ENCODE measurements around the gene SEC24A. TPM values are rescaled to one million over a fixed set of nuclear protein-coding genes. Genes with fewer than 3 reads are reported as not detected.
A peak's percentile ranks its signal among the peaks of the same experiment; 100 is the strongest.
"Not testable (repeated sequence)": the region's sequence is repeated elsewhere in the genome, so short reads cannot be mapped to it uniquely, and the experiment has no call there.

Gene SEC24A
- total RNA-seq, 1 donor from 2014 or later = 34.2 TPM

DNA sequence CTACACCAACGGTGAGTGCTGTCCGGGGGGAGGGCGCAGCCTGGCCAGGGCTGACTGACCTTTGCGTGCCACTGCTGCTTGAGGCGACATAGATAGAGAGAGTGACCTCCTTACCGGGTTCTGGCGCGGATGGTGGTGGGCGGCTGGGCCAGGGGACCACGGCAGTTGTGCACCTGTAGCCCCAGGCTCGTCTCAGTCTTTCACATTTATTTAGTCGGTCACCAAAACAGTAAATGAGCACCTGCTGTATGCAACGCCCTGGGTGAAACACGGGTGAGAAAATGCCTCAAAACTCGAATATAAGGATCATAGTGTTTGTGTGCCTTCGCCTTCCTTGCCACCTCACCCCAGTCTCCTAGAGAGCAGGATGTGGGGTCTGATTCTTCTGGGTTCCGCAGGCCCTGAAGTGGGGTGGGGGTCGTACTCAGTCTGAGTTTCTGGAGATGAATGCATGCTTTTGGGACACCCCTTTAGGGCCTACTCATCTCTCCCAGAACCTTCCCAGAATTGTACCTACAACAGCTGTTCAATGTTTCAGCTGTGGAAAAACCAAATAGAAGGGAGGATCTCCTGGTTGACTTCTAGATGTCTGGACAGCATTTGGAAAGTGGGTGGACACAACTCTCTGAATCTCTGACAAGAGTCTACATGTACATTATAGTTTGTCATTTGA is 714 bp downstream of the SEC24A start:
- DNase-seq (ENCODE audit: low spot score) = peak; percentile 91

DNA sequence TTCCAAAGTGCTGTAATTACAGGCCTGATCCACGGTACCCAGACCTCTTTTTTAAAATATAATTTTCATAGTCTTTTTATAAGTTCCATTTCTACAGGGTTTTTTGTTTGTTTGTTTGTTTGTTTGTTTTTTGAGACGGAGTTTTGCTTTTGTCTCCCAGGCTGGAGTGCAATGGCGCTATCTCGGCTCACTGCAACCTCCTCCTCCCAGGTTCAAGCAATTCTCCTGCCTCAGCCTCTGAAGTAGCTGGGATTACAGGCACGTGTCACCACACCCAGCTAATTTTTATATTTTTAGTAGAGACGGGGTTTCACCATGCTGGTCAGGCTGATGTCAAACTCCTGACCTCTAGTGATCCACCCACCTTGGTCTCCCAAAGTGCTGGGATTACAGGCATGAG is 2.1 kb downstream of the SEC24A start:
- not testable (repeated sequence) for DNase-seq (ENCODE audit: low spot score)

DNA sequence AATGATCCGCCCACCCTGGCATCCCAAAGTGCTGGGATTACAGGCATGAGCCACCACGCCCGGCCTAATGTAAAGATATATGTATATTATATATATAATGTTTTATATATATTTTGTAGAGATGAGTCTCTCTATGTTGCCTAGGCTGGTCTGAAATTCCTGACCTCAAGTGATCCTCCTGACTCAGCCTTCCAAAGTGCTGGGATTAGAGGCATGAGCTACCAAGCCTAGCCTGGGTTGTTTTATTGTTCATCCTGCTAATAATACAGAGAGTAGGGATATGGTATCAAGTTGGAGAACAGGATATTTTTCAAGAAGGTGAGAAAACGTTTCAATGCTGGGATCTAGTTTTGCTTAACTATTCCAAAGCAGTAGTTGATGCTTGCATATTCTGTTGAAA is 2.9 kb downstream of the SEC24A start:
- DNase-seq (ENCODE audit: low spot score) = no peak

DNA sequence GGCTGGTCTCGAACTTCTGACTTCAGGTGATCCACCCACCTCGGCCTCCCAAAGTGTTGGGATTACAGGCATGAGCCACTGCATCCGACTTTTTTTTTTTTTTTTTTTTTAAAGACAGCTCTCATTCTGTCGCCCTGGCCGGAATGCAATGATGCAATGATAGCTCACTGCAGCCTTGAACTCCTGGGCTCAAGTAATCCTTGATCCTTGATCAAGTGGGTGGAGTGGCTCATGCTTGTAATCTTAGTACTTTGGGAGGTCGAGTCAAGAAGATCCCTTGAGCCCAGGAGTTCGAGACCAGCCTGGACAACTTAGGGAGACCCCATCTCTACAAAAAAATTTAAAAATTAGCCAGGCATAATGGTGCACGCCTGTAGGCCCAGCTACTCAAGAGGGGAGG is 8.1 kb downstream of the SEC24A start:
- peak; percentile 51 for DNase-seq (ENCODE audit: low spot score)

DNA sequence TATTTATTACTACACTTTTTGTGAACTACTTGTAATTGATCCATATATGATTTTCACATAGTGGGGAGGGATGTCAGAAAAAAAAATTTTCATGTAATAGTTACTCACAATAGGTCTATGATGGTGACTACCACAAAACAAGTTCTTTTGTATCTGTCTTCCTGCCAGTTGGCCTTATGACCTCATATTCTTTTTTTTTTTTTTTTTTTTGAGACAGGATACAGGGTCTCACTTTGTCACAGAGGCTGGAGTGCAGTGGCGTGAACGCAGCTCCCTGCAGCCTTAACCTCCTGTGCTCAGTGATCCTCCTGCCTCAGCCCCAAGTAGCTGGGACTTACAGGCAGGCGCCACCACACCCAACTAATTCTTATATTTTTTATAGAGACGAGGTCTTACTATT is 10.9 kb downstream of the SEC24A start:
- peak; percentile 6 for DNase-seq (ENCODE audit: low spot score)

DNA sequence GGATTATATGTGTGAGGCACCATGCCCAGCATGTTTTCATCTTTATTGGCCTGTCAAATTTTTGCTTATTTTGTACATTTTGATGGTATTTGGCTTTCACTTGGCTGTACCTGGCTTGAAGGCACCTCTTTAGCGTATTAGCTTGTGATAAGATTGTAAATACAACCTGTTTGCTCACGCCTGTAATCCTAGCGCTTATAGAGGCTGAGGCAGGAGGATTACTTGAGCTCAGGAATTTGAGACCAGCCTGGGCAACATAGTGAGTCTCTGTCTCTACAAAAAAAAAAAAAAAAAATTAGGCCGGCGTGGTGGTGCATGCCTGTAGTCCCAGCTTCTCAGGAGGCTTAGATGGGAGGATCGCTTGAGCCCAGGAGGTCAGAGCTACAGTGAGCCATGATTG is 11.3 kb downstream of the SEC24A start:
- no peak for DNase-seq (ENCODE audit: low spot score)

DNA sequence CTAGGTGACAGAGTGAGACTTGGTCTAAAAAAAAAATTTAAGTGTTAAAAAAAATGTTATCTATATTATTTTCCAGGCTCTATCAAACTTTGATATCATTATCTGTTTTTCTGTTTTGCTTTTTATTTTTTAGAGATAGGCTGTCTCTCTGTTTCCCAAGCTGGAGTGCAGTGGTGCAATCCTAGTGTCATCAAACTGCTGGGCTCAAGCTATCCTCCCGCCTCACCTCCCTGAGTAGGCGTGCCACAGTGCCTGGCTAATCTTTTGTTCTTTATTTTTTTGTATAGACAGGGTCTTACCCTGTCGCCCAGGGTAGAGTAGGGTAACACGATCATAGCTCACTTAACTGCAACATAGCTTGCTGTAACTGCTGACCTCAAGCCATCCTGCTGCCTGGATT is 14.4 kb downstream of the SEC24A start:
- DNase-seq (ENCODE audit: low spot score) = peak; percentile 14

DNA sequence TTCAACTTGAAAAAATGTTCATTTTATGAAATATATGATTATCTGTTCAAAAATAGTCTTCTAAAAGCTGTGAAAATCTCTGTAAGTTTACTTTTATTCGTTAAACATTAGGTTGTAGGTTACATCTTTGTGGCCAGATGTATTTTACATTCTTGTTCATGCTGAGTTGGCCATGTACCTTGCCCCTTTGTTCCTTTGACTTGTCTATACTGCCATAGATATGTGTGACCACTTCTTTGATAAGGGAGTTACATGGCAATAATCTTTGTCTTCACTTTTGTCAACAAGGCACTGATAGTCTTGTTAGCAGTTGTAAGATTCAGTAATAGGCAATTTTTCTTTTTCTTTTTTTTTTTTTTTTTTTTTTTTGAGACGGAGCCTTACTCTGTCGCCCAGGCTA is 15.9 kb downstream of the SEC24A start:
- no peak for DNase-seq (ENCODE audit: low spot score)

DNA sequence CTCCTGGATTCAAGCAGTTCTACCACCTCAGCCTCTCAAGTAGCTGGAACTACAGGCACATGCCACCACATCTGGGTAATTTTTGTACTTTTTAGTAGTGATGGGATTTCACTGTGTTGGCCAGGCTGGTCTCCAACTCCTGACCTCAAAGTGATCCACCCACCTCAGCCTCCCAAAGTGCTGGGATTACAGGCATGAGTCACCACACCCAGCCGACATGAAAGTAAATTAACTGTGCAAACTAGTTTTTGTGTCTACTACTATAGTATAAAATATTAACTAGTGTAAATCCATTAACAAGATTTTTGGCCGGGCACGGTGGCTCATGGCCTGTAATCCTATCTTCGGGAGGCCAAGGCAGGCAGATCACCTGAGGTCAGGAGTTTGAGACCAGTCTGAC is 25.0 kb downstream of the SEC24A start:
- not testable (repeated sequence) for DNase-seq (ENCODE audit: low spot score)

DNA sequence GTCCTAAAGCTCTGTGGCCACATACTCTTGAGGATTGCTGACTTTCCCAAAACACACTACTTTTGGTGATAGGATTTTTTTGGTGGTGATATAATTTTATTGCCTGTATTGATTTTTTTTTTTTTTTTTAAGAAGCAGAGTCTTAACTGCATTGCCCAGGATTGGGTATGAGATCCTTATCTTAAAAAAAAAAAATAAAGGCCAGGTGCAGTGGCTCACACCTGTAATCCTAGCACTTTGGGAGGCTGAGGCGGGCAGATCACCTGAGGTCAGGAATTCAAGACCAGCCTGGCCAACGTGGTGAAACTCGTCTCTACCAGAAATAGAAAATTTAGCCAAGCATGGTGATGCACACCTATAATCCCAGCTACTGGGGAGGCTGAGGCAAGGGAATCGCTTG is 28.8 kb downstream of the SEC24A start:
- not testable (repeated sequence) for DNase-seq (ENCODE audit: low spot score)

DNA sequence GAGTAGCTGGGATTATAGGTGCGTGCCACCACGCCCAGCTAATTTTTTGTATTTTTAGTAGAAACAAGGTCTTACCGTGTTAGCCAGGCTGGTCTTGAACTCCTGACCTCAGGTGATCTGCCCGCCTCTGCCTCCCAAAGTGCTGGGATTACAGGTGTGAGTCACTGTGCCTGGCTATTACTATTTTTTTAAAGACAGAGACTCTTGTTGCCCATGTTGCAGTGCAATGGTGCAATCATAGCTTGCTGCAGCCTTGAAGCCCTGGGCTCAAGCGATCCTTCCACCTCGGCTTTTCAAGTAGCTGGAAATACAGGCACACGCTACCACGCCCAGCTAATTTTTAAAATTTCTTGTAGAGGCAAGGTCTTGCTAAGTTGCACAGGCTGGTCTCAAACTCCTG is 41.6 kb downstream of the SEC24A start:
- DNase-seq (ENCODE audit: low spot score) = not testable (repeated sequence)

DNA sequence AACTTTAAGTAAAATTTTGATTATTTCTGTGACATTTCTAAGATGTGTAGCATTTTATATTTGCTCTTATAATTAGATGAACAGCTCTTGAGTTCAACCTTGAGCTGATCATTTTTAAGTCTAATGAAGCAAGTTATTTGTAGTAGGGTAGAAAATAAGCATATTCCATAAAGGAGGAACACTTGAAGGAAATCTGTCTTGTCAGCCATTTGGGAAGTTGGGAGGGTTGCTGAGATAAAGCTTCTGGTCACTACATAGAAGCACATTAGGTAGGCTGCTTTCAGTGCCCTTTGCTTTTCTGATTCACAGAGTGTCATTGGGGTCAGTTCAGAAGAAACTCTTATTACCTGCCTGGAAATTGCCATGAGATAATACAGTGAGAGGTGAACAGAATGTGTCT is 44.1 kb downstream of the SEC24A start:
- no peak for DNase-seq (ENCODE audit: low spot score)

DNA sequence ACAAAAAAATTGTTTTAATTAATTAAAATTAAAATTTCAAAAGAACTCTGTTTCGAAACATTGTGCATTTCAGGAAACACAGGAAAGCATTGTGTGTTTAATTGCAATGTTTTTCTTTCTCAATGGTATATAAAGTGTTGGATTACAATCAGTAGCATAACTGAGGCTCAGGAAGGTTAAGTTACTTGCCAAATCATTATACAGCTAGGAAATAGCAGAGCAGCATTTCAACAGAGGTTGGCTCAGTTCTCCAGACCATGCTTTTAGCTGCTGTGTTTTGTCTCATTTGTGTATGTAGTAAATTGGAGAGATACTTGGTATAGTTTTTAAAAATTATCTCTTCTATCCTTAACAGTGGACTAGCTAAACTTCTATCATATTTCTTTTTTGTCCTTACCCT is 59.7 kb downstream of the SEC24A start:
- no peak for DNase-seq (ENCODE audit: low spot score)

DNA sequence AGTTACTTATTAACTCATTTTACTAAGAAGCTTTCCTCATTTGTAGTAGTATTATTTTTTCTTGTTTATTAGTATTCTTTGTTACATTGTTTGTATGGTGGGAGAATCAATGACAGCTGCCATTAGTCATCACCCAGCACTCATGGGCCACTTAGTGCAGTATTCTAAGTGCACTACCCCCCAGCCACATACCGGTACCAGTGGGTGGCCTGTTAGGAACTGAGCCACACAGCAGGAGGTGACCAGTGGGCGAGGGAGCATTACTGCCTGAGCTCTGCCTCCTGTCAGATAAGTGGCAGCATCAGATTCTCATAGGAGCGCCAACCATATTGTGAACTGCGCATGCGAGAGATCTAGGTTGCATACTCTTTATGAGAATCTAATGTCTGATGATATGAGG is 65.5 kb downstream of the SEC24A start:
- DNase-seq (ENCODE audit: low spot score) = no peak

DNA sequence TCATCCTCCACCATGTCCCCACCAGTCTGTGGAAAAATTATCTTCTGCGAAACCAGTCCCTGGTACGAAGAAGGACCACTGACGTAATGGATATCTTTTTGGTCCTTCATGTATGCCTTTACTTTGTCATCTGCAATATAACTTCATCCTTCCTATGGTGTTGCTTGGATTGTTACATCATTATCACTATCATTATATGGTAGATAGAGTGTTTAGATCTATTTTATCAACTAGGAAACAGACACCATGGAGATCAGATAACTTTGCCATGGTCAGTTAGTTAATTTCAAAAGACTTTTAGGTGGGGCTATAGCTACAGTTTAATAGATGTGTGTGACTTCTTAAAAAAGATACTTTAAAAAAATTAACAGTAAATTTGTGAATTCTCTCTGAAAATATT is 66.0 kb downstream of the SEC24A start:
- DNase-seq (ENCODE audit: low spot score) = no peak

DNA sequence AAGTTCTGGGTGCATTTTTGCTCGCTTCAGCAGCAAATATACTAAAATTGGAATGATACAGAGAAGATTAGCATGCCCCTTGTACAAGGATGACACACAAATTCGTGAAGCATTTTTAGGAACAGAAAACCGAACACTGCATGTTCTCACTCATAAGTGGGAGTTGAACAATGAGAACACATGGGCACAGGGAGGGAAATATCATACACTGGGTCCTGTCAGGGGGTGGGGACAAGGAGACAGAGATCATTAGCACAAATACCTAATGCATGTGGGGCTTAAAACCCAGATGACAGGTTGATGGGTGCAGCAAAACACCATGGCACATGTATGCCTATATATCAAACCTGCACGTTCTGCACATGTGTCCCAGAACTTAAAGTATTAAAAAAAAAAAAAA is 66.9 kb downstream of the SEC24A start:
- not testable (repeated sequence) for DNase-seq (ENCODE audit: low spot score)

DNA sequence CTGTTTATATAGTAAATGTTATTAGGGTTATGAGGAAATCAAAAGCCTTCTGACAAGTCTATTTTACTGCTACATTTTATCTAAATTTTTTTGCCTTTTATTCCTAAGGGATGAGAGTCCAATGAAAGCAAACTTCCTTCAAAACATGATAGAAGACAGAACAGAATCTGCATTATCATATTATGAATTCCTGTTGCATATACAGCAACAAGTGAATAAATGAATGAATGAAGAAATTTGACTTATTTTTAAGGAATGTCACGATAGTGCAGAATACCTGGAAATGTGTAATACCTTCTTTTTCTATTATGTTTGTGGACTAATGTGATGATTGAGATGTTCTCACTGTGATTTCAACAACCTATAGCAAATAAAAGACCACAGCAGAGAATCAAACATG is 76.3 kb downstream of the SEC24A start:
- no peak for DNase-seq (ENCODE audit: low spot score)

DNA sequence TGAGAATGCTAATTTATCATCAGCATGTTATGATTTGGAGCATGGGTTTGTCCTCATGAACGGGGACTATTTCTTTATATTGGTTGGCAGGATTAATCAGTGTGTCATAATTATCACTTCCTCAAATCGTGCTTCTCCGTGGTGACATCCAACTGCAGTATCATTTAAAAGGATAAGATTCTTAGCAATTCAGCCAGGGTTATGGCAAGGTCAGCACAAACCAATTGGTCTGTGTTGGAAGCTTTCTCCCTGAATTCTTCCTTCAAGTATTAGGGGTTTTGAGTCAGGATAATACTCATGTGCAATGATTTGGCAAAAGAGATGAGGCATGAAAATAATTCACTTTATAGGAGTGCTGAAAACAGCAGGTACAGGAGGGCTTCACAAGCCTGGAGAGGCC is 84.2 kb downstream of the SEC24A start:
- DNase-seq (ENCODE audit: low spot score) = no peak

DNA sequence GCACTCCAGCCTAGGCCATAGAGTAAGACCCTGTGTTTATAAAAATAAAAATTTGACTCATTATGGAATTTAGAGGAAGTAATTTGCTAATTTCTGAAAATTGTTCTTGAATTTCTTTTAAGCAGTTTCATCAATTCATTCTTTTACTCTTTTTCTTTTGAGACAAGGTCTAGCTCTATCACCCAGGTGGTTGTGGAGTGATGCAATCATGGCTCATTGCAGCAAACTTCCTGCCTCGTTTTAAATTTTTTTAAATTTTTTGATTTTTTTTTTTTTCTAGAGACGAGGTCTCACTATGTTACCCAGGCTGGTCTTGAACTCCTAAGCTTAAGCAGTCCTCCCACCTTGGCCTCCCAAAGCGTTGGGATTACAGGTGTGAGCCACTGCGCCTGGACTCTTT is 86.7 kb downstream of the SEC24A start:
- DNase-seq (ENCODE audit: low spot score) = no peak

DNA sequence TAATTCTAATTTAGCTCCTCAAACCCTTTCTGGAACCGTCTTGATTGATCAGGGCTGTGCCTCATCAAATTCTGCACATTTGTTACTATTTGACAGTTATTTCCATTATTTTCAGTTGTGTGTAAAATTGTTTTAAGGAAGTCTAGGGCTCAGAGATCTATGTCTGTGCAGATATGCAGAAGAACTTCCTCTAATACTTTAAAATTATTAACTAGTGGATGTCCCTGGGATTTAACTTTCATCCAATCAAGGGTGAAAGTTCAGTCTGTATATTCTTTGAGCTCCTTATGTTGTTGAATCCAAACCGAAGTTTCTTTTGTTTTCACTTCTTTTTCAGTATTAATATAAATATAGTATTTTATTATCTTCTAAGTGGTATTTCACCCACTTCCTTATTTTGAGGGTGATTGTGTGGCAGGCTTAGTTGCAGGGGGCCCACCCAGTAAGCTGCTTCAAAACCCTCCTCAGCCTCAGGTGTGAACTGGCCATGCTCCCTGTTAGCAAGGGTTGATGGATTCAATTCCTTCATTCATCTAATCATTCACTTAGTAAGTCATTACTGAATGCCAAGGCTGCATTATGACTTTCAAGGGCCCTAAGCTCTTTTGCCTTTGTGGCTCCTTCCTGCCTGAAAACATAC is 87.7 kb downstream of the SEC24A start:
- DNase-seq (ENCODE audit: low spot score) = no peak

DNA sequence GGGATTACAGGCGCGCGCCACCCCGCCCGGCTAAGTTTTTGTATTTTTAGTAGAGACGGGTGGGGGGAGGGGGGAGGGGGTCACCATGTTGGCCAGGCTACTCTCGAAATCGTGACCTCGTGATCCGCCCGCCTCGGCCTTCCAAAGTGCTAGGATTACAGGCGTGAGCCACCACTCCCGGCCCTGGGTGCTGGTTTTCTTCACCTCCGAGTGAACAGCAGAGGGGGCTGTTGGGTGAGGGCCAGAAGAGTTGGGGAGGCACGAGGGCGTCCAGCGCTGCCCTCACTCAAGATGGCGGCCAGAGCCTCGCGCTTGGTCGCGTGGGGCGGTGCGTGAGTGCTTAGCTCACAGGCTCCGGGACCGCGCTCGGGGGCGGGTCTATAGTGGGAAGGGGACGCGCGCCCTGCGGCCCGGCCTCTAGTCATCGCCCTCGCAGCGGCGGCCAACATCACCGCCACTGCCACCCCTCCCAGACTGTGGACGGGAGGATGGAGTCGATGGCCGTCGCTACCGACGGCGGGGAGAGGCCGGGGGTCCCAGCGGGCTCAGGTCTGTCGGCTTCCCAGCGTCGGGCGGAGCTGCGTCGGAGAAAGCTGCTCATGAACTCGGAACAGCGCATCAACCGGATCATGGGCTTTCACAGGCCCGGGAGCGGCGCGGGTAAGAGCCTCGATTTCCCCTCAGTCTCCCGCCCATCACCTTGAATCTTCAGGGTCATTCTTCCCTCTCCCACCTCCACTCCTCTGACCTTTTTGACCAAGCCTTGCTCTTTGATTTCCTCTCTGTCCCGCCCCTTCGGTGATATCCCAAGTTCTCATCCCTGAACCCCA is 89.8 kb downstream of the SEC24A start, which contains the start of gene CAMLG:
CAMLG (plus strand) TSS at position 416 of the 830 bp plus-strand sequence; CDS start at position 489, 73 bp downstream.
- peak; percentile 100 for DNase-seq (ENCODE audit: low spot score)

DNA sequence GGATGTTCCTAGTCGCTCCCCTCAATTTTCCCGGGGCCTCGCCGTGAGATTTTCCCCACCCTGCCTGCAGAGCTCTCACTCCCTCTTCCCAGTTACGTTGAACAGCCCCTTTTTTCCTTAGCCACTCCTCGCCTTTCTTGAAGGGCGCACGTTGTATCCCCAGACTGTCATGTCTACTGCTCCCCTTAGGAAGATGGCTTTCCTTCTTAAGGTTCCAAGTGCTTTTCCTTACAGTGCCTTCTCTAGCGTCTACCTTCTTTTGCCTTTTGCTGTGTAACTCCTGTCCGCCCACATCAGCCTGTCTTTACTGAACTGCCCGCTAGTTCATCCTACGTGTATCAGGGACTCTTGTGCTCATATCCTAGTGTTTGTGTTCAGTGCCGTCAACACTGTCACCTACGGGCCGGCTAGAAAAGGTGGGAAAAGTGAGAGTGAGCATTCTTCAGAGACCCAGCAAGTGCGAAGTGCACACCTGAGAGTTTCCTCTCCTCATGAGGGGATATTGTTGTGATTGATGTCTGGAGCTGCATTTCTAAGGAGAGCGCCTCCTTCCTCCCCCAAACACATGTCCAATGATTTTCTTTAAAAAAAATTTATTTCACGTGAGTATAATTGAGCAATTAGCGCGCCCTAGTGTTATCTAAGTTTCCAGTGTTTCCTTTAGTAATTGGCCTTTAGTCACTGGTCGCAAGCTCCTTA is 90.5 kb downstream of the SEC24A start:
- DNase-seq (ENCODE audit: low spot score) = no peak

Data from mesenteric fat pad (tissue), 1 donor.